Measurements from ENCODE around the gene SDF4.

DNA sequence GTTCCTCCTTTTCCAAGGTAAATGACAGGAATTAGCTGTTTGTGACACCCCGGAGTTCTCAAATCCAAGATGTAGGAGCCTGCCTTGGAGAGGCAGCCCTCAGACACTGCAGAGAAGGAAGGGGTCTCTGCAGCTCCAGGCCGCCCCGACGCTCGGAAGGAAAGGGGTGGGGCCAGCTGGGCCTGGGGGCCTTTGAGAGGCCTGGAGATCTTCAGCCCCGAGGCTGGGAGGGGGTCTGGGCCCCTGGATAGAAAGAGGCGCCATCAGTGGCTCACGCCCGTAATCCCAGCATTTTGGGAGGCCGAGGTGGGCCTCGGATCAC, 24.3 kb downstream of the SDF4 start:
- TF ChIP-seq, protein P1, sequence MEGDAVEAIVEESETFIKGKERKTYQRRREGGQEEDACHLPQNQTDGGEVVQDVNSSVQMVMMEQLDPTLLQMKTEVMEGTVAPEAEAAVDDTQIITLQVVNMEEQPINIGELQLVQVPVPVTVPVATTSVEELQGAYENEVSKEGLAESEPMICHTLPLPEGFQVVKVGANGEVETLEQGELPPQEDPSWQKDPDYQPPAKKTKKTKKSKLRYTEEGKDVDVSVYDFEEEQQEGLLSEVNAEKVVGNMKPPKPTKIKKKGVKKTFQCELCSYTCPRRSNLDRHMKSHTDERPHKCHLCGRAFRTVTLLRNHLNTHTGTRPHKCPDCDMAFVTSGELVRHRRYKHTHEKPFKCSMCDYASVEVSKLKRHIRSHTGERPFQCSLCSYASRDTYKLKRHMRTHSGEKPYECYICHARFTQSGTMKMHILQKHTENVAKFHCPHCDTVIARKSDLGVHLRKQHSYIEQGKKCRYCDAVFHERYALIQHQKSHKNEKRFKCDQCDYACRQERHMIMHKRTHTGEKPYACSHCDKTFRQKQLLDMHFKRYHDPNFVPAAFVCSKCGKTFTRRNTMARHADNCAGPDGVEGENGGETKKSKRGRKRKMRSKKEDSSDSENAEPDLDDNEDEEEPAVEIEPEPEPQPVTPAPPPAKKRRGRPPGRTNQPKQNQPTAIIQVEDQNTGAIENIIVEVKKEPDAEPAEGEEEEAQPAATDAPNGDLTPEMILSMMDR (IDR thresholded peaks at IDR 0.05; ENCODE audit: insufficient read depth, low read depth, low read length) = no peak
- TF ChIP-seq EZH2 (IDR thresholded peaks at IDR 0.05; ENCODE audit: insufficient read depth, low read length) = no peak

All from astrocyte (in vitro differentiated cells and primary cell).